HCT116 (cell line): ENCODE data around the gene SLIT1.

Source experiments
- CBX3 ChIP-seq: IDR thresholded peaks from 2 replicates; pipeline ENCODE4 v1.6.1; 2012; ENCODE audit warnings: low read depth
- CTCF ChIP-seq, 3 experiments: fragments of 200-600 bp in 1 of 3; sonication (generic) in 1 of 3; IDR thresholded peaks in 2 of 3; conservative IDR thresholded peaks in 1 of 3; 2 replicates each; pipeline ENCODE4 v1.5.1; 2012 to 2017; ENCODE audit warnings: low read depth in 2 of 3, low read length in 2 of 3, antibody characterized with exemption in 1 of 3, borderline replicate concordance in 1 of 3, control low read depth in 1 of 3, mild to moderate bottlenecking in 1 of 3, mixed read lengths in 1 of 3, mixed run types in 1 of 3, moderate library complexity in 1 of 3; ENCODE audit not compliant: insufficient read depth in 1 of 3
- POLR2A ChIP-seq: IDR thresholded peaks from 2 replicates; pipeline ENCODE4 v1.7.0; 2011; ENCODE audit warnings: borderline replicate concordance; ENCODE audit not compliant: insufficient read depth, insufficient read length; ENCODE audit errors: extremely low read depth
- ZFX ChIP-seq: fragments of 450-650 bp; IDR thresholded peaks from 2 replicates; pipeline ENCODE4 v1.6.1; 2017

- no peak for TF ChIP-seq POLR2A
- no peak for TF ChIP-seq ZFX
- no peak for TF ChIP-seq CTCF (IDR thresholded peaks at IDR 0.05 in 2 of 3, conservative IDR thresholded peaks at IDR 0.05 in 1 of 3; ENCODE audit: borderline replicate concordance in 1 of 3, insufficient read depth in 1 of 3, low read depth in 2 of 3, low read length in 2 of 3)
- no peak for TF ChIP-seq CBX3
Measured at GRCh38 chr10:97043563-97043855, 142.2 kb downstream of the SLIT1 start.
